ENCODE measurements around the gene TMCO4. TPM values are rescaled to one million over a fixed set of nuclear protein-coding genes. Genes with fewer than 3 reads are reported as not detected.
"Not testable (repeated sequence)": the region's sequence is repeated elsewhere in the genome, so short reads cannot be mapped to it uniquely, and the experiment has no call there.

TMCO4 gene
- total RNA-seq, 1 donor from 2014 or later: 24.3 TPM

- no peak overlapping the region for H3K27ac ChIP-seq
- no peak overlapping the region for H3K4me3 ChIP-seq
- no peaks in the 10 kb centered on the region for H3K9me3 ChIP-seq
- DNase-seq: no peak
- TF ChIP-seq, protein P1, sequence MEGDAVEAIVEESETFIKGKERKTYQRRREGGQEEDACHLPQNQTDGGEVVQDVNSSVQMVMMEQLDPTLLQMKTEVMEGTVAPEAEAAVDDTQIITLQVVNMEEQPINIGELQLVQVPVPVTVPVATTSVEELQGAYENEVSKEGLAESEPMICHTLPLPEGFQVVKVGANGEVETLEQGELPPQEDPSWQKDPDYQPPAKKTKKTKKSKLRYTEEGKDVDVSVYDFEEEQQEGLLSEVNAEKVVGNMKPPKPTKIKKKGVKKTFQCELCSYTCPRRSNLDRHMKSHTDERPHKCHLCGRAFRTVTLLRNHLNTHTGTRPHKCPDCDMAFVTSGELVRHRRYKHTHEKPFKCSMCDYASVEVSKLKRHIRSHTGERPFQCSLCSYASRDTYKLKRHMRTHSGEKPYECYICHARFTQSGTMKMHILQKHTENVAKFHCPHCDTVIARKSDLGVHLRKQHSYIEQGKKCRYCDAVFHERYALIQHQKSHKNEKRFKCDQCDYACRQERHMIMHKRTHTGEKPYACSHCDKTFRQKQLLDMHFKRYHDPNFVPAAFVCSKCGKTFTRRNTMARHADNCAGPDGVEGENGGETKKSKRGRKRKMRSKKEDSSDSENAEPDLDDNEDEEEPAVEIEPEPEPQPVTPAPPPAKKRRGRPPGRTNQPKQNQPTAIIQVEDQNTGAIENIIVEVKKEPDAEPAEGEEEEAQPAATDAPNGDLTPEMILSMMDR (IDR thresholded peaks at IDR 0.05): no peak
- intact Hi-C loops (cut with DNase I): no loop called here
- H3K36me3 ChIP-seq: no peaks in the 10 kb centered on the region
- ATAC-seq: no peak
- H3K27me3 ChIP-seq: peaks cover 16% of the 10 kb centered on the region
- no peaks in the 10 kb centered on the region for H3K4me1 ChIP-seq
Measured at GRCh38 chr1:19824541-19824940, 24.8 kb upstream of the TMCO4 start.

DNA sequence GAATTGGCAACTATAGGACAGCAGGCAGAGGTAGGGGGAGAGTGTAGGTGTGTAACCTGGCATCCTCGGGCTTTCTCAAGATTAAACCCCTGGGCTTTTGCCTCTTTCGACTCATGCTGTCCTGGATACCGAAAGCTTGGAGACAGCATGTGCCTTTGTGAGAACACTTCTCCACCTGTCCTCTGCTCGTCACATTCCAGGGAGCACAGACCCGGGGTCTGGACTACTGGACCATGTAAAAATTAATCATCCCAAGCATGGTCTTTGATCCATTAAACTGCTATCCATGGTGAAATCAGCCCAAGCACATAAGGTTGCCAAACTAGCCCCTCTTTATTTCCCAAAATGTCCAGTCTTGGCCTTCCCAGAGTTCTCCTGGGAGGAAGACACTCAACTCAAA, 24.3 kb upstream of the TMCO4 start:
- ATAC-seq (no peak), DNase-seq (no peak)
- TF ChIP-seq, protein P1 (IDR thresholded peaks at IDR 0.05): no peak
- Histone ChIP-seq H3K9me3 (no peaks in the 10 kb centered on the region), H3K36me3 (no peaks in the 10 kb centered on the region), H3K27ac (no peak overlapping the region), H3K4me1 (no peaks in the 10 kb centered on the region), H3K4me3 (no peak overlapping the region), H3K27me3 (peaks cover 12% of the 10 kb centered on the region)
- intact Hi-C loops (cut with DNase I): no loop called here

GRCh38 chr1:19819701-19820100, 20.0 kb upstream of the TMCO4 start:
- Histone ChIP-seq H3K4me1 (no peaks in the 10 kb centered on the region), H3K36me3 (no peaks in the 10 kb centered on the region), H3K9me3 (no peaks in the 10 kb centered on the region), H3K27ac (no peak overlapping the region), H3K4me3 (no peak overlapping the region), H3K27me3 (no peaks in the 10 kb centered on the region)
- ATAC-seq (no peak), DNase-seq (no peak)
- TF ChIP-seq, protein P1 (IDR thresholded peaks at IDR 0.05): no peak
- intact Hi-C loops (cut with DNase I): no loop called here

DNA sequence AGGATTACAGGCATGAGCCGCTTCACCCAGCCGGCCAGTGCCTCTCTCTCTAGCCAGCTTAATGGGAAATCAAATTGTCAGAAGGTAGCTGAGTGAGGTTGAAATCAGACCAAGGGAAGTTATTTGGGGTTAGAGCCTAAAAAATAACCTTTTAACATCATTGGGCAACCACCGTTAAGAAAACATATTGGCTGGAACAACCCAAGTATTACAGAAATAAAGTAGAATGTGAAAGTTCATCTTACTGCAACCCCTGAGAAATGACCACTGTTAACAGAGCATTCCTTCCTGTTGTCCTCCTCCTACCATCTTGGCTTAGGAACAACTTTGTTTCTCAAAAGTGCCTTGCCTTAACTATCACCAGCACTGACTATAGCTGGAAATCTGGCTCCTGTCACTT, 18.6 kb upstream of the TMCO4 start:
- H3K9me3 ChIP-seq: no peaks in the 10 kb centered on the region
- no peak overlapping the region for H3K4me3 ChIP-seq
- DNase-seq (no peak), ATAC-seq (no peak)
- intact Hi-C loops (cut with DNase I): no loop called here
- H3K36me3 ChIP-seq: no peaks in the 10 kb centered on the region
- TF ChIP-seq, protein P1 (IDR thresholded peaks at IDR 0.05): no peak
- H3K27me3 ChIP-seq: no peaks in the 10 kb centered on the region
- no peaks in the 10 kb centered on the region for H3K4me1 ChIP-seq
- H3K27ac ChIP-seq: no peak overlapping the region

DNA sequence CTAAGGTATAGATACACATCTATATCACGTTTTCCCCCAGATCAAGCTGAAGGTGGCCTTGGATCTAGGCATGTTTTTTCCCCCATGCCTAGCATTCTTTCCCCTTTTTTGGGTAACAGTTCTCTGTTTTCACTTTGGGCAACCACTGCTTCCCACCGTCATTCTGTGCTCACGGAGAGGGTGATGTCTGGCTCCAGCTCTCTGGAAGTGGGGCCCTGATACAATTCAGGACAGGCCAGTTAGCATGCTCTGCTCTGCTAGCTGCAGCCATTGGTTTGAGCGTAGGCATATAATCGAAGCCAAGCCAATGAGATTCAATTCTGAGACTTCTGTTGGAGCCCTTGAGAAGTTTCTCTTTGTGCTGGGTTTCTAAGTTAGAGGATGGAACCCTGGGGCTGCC, 17.4 kb upstream of the TMCO4 start:
- intact Hi-C loops (cut with DNase I): no loop called here
- no peaks in the 10 kb centered on the region for H3K4me1 ChIP-seq
- H3K27ac ChIP-seq: no peak overlapping the region
- H3K4me3 ChIP-seq: no peak overlapping the region
- H3K9me3 ChIP-seq: no peaks in the 10 kb centered on the region
- ATAC-seq (no peak), DNase-seq (no peak)
- no peaks in the 10 kb centered on the region for H3K27me3 ChIP-seq
- TF ChIP-seq, protein P1 (IDR thresholded peaks at IDR 0.05): no peak
- no peaks in the 10 kb centered on the region for H3K36me3 ChIP-seq

DNA sequence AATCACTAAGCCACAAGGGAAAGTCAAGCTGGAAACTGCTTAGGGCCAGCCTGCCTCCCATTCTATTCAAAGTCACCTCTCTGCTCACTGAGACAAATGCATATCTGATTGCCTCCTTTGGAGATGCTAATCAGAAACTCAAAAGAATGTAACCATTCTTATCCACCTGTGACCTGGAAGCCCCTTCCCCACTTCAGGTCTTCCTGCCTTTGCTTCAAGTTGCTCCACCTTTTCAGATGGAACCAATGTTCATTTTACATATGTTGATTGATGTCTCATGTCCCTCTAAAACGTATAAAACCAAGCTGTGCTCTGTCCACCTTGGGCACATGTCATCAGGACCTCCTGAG, 17.0 kb upstream of the TMCO4 start:
- H3K4me3 ChIP-seq; H3K9me3 ChIP-seq; H3K36me3 ChIP-seq; H3K27me3 ChIP-seq; intact Hi-C loops (cut with DNase I); ATAC-seq; H3K4me1 ChIP-seq; DNase-seq; H3K27ac ChIP-seq: not testable (repeated sequence)
